T-cell (primary cell): Measurements from ENCODE around the gene MALAT1. TPM values are rescaled to one million over a fixed set of nuclear protein-coding genes. Genes with fewer than 3 reads are reported as not detected.

ENCODE experiments used
- ATAC-seq, 4 experiments: fragments of 200-7000 bp in 3 of 4; fragments of 150-1000 bp in 1 of 4; cut with Tn5 transposase; replicated peaks in 1 of 4; 1 replicate in 3 of 4; 2 replicates in 1 of 4; pipeline ENCODE4 v1.10.0; 2021; ENCODE audit warnings: moderate library complexity in 3 of 4, mild to moderate bottlenecking in 2 of 4, moderate number of reproducible peaks in 1 of 4
- CTCF ChIA-PET, 2 donors: fragments of 300-600 bp; sonication (Branson Sonifier 250); formaldehyde crosslinking; loops; one replicate each; lab custom pipeline; 2022; ENCODE audit warnings: antibody characterized with exemption in 2 of 2; lab: Charles Lee
- POLR2A ChIA-PET, 2 donors: fragments of 300-600 bp; sonication (Branson Sonifier 250); formaldehyde crosslinking; loops; one replicate each; lab custom pipeline; 2022; ENCODE audit warnings: antibody characterized with exemption in 2 of 2; lab: Charles Lee
- DNase-seq, 35 experiments: peaks; one replicate each; pipeline versions ENCODE4 v3.0.0 to v3.0.0-alpha.2; 2013 to 2023
- H3K27ac ChIP-seq: one replicate; pipeline ENCODE4 v1.5.1; 2013; ENCODE audit warnings: low read length
- H3K27me3 ChIP-seq, 2 experiments: replicated peaks in 1 of 2; 1 replicate in 1 of 2; 2 replicates in 1 of 2; pipeline versions ENCODE4 v1.6.1 to v1.7.0; 2013; ENCODE audit warnings: low read length in 1 of 2, mixed read lengths in 1 of 2; ENCODE audit not compliant: control insufficient read depth in 2 of 2, insufficient read depth in 2 of 2; ENCODE audit errors: extremely low read depth in 1 of 2
- H3K36me3 ChIP-seq, 2 donors: 1 replicate in 1 of 2; 2 replicates in 1 of 2; pipeline versions ENCODE4 v1.6.1 to v1.7.0; 2013; ENCODE audit warnings: low read length in 1 of 2; ENCODE audit not compliant: control insufficient read depth in 2 of 2, insufficient read depth in 1 of 2; ENCODE audit errors: extremely low read depth in 1 of 2
- H3K4me1 ChIP-seq, 2 experiments: 1 replicate in 1 of 2; 2 replicates in 1 of 2; pipeline versions ENCODE4 v1.6.1 to v1.7.0; 2013; ENCODE audit warnings: low read length in 2 of 2, mixed read lengths in 1 of 2; ENCODE audit not compliant: insufficient read depth in 2 of 2, control insufficient read depth in 1 of 2; ENCODE audit errors: extremely low read depth in 1 of 2
- H3K4me3 ChIP-seq, 2 donors: 1 replicate in 1 of 2; 2 replicates in 1 of 2; pipeline versions ENCODE4 v1.5.1 to v1.7.0; 2013; ENCODE audit warnings: mild to moderate bottlenecking in 2 of 2, low read length in 1 of 2, moderate library complexity in 1 of 2; ENCODE audit not compliant: control insufficient read depth in 1 of 2; ENCODE audit errors: extremely low read depth in 1 of 2
- H3K9me3 ChIP-seq: 2 replicates; pipeline ENCODE4 v1.7.0; 2013
- H3K27ac Mint-ChIP-seq, 2 donors: one replicate each; pipeline ENCODE4 v1.8.0; 2020 to 2021; ENCODE audit warnings: mild to moderate bottlenecking in 2 of 2, mixed read lengths in 2 of 2
- H3K27me3 Mint-ChIP-seq, 2 donors: one replicate each; pipeline ENCODE4 v1.8.0; 2021 to 2022; ENCODE audit warnings: mixed read lengths in 2 of 2
- H3K36me3 Mint-ChIP-seq: one replicate; pipeline ENCODE4 v1.8.0; 2021; ENCODE audit warnings: mixed read lengths
- H3K4me1 Mint-ChIP-seq, 3 donors: one replicate each; pipeline ENCODE4 v1.8.0; 2020 to 2022; ENCODE audit warnings: mixed read lengths in 3 of 3, mild to moderate bottlenecking in 1 of 3
- H3K4me3 Mint-ChIP-seq, 3 donors: one replicate each; pipeline ENCODE4 v1.8.0; 2020 to 2022; ENCODE audit warnings: mild to moderate bottlenecking in 3 of 3, mixed read lengths in 3 of 3, moderate library complexity in 3 of 3
- H3K9me3 Mint-ChIP-seq, 3 donors: one replicate each; pipeline ENCODE4 v1.8.0; 2020 to 2022; ENCODE audit warnings: mixed read lengths in 3 of 3
- WGBS: methylation state at CpG from one replicate; pipeline ENCODE4 v1.1.5; 2013; ENCODE audit warnings: missing lambda C conversion rate; ENCODE audit not compliant: insufficient coverage; 5-methylcytosine and 5-hydroxymethylcytosine counted together
- total RNA-seq, 35 experiments: library from RNA in 6 of 35; stranded (reverse) in 6 of 35; fragments of 120-200 nt in 1 of 35; gene quantifications; one replicate each; pipeline versions ENCODE4 v1.2.1 to v1.2.4 and lab custom pipeline; 2013 to 2026

Gene MALAT1
- total RNA-seq, 5 donors from 2014 or later (not counting 1 experiment from before 2014, with no cell fraction given), result 21,382 to 33,585 (median 22,045) TPM

DNA sequence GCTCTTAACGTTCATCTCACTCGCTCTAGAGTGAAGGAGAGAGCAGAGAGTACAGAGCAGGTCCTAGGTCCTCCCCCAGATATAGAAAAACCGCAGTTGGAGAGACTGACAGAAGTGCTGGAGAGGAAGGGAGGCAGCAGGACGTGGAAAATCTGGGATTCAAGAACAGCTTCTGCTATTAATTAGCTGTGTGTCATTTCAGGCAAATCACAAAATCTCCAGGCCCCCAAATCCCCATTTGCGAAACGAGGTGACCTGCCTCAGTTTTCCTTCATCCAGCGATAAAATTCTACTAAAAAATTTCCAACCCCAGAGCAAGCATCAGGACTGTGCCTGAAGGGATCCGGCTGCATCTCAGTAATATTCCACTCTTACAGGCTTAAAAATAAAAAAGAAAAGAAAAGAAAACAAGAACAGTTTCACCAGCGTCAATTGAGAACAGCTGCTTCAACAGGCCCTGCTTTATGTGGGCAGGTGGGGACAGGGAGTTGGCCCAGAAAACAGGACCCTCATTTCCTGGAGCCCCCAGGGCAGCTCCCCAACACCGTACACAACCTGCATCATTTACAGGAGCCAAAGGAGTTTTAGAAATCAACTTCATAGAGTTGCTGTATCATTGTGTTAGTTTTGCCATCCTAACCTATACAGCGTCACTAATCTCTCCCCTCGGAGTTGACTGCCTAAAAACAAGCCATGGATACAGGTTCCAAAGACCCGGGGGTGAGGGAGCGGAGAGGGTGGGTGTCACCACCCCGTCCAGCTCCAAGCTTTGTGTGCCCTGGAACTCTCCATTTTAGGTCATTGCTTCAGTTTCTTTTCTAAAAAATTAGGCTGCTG lies 2.3 kb upstream of the MALAT1 start:
- no peak overlapping the region for H3K4me3 Mint-ChIP-seq
- H3K36me3 ChIP-seq, result peaks cover 0 to 9% of the 10 kb centered on the region in 2 donors
- ATAC-seq (peak in 2 of 4 experiments; percentile 2 to 7), DNase-seq (peak in 1 of 35 experiments; percentile 58)
- H3K27ac ChIP-seq, result peak overlapping the region; percentile 96
- POLR2A ChIA-PET, result interaction anchor here (0.6 to 7.8 kb wide), 14 partner anchors 8 to 315 kb away, joined by 3 to 306 read pairs (median 37); partner anchors contain the start of genes NEAT1 (in 2 of the 2) and CAPN1 (in 1 of the 2)
- H3K27me3 ChIP-seq, result no peaks in the 10 kb centered on the region
- H3K9me3 ChIP-seq, result no peaks in the 10 kb centered on the region
- no peaks in the 10 kb centered on the region for H3K27me3 Mint-ChIP-seq
- no peaks in the 10 kb centered on the region for H3K9me3 Mint-ChIP-seq
- H3K27ac Mint-ChIP-seq, result no peak overlapping the region
- peaks cover 8 to 26% of the 10 kb centered on the region in 2 experiments for H3K4me1 ChIP-seq
- H3K4me1 Mint-ChIP-seq, result peaks cover 23 to 34% (median 28%) of the 10 kb centered on the region in 3 donors
- peak overlapping the region; percentile 38 to 58 for H3K4me3 ChIP-seq
- 63% methylated on average over 8 of the region's 15 CpGs for whole genome bisulfite sequencing
- no peaks in the 10 kb centered on the region for H3K36me3 Mint-ChIP-seq
- CTCF ChIA-PET, result interaction anchor here (0.6 to 5.3 kb wide), 11 partner anchors 11 to 816 kb away, joined by 3 to 39 read pairs (median 5); no protein-coding TSS in a partner anchor

- Histone ChIP-seq H3K9me3 (no peaks in the 10 kb centered on the region), H3K27me3 (no peaks in the 10 kb centered on the region), H3K4me3 (peak overlapping the region; percentile 79 to 100), H3K36me3 (peaks cover 0 to 18% of the 10 kb centered on the region in 2 donors), H3K4me1 (peaks cover 11 to 26% of the 10 kb centered on the region in 2 experiments), H3K27ac (peak overlapping the region; percentile 97)
- under 1% methylated on average over 61 of the region's 61 CpGs for WGBS
- POLR2A ChIA-PET, result interaction anchor here (0.6 to 7.8 kb wide), 16 partner anchors 7 to 719 kb away, joined by 3 to 306 read pairs (median 18); partner anchors contain the start of genes NEAT1 (in 2 of the 2), CAPN1 (in 1 of the 2) and SF1 (in 1 of the 2)
- Mint-ChIP-seq H3K36me3 (no peaks in the 10 kb centered on the region), H3K27me3 (no peaks in the 10 kb centered on the region), H3K27ac (no peak overlapping the region), H3K9me3 (no peaks in the 10 kb centered on the region), H3K4me1 (peaks cover 22 to 29% (median 28%) of the 10 kb centered on the region in 3 donors), H3K4me3 (no peak overlapping the region)
- DNase-seq (peak; percentile 93 to 99 (median 97)), ATAC-seq (peak; percentile 78 to 87 (median 82))
- CTCF ChIA-PET, result interaction anchor here in 1 of 2 donors (0.7 to 5.3 kb wide), 8 partner anchors 10 to 815 kb away, joined by 3 to 39 read pairs (median 13); no protein-coding TSS in a partner anchor
These were observed 1.5 kb upstream of the MALAT1 start for GRCh38 chr11:65497141-65498041.

- ATAC-seq, result peak; percentile 5 to 23 (median 14)
- ChIA-PET POLR2A (interaction anchor here (0.6 to 7.8 kb wide), 30 partner anchors 8 to 1903 kb away, joined by 3 to 306 read pairs (median 8); partner anchors contain the start of genes NEAT1 (in 2 of the 2), FRMD8 (in 1 of the 2), PCNX3 (in 1 of the 2) and RAB1B (in 1 of the 2)), CTCF (interaction anchor here in 1 of 2 donors (0.5 to 5.3 kb wide), 9 partner anchors 9 to 638 kb away, joined by 3 to 39 read pairs (median 11); no protein-coding TSS in a partner anchor)
- no peaks in the 10 kb centered on the region for H3K9me3 Mint-ChIP-seq
- no peaks in the 10 kb centered on the region for H3K36me3 Mint-ChIP-seq
- 1% methylated on average over 21 of the region's 24 CpGs for WGBS
- Histone ChIP-seq H3K4me3 (peak overlapping the region; percentile 79 to 100), H3K9me3 (no peaks in the 10 kb centered on the region), H3K27ac (peak overlapping the region; percentile 97), H3K27me3 (no peaks in the 10 kb centered on the region), H3K36me3 (peaks cover 0 to 25% of the 10 kb centered on the region in 2 donors), H3K4me1 (peaks cover 14 to 26% of the 10 kb centered on the region in 2 experiments)
- no peak overlapping the region for H3K4me3 Mint-ChIP-seq
- no peak overlapping the region for H3K27ac Mint-ChIP-seq
- peak in 31 of 35 experiments; percentile 29 to 81 (median 55) for DNase-seq
- no peaks in the 10 kb centered on the region for H3K27me3 Mint-ChIP-seq
- H3K4me1 Mint-ChIP-seq, result peaks cover 21 to 33% (median 25%) of the 10 kb centered on the region in 3 donors
These were observed 661 bp upstream of the MALAT1 start for GRCh38 chr11:65498042-65498726.

GRCh38 chr11:65498727-65498976 lies 193 bp upstream of the MALAT1 start:
- Histone ChIP-seq H3K4me3 (peak overlapping the region; percentile 79 to 100), H3K36me3 (peaks cover 0 to 30% of the 10 kb centered on the region in 2 donors), H3K4me1 (peaks cover 17 to 26% of the 10 kb centered on the region in 2 experiments), H3K27ac (peak overlapping the region; percentile 97), H3K9me3 (no peaks in the 10 kb centered on the region), H3K27me3 (no peaks in the 10 kb centered on the region)
- Mint-ChIP-seq H3K9me3 (no peaks in the 10 kb centered on the region), H3K36me3 (peaks cover 3% of the 10 kb centered on the region), H3K4me1 (peaks cover 21 to 37% (median 27%) of the 10 kb centered on the region in 3 donors), H3K4me3 (no peak overlapping the region), H3K27me3 (no peaks in the 10 kb centered on the region), H3K27ac (no peak overlapping the region)
- no CpG with 5 or more reads among the region's 6 CpGs for WGBS
- CTCF ChIA-PET, result interaction anchor here in 1 of 2 donors (0.5 to 5.3 kb wide), 9 partner anchors 8 to 638 kb away, joined by 3 to 39 read pairs (median 11); no protein-coding TSS in a partner anchor
- ATAC-seq (no peak), DNase-seq (no peak)
- POLR2A ChIA-PET, result interaction anchor here (0.5 to 7.8 kb wide), 34 partner anchors 9 to 1902 kb away, joined by 3 to 306 read pairs (median 5); partner anchors contain the start of genes NEAT1 (in 2 of the 2), FRMD8 (in 1 of the 2), PCNX3 (in 1 of the 2) and RAB1B (in 1 of the 2)

DNA sequence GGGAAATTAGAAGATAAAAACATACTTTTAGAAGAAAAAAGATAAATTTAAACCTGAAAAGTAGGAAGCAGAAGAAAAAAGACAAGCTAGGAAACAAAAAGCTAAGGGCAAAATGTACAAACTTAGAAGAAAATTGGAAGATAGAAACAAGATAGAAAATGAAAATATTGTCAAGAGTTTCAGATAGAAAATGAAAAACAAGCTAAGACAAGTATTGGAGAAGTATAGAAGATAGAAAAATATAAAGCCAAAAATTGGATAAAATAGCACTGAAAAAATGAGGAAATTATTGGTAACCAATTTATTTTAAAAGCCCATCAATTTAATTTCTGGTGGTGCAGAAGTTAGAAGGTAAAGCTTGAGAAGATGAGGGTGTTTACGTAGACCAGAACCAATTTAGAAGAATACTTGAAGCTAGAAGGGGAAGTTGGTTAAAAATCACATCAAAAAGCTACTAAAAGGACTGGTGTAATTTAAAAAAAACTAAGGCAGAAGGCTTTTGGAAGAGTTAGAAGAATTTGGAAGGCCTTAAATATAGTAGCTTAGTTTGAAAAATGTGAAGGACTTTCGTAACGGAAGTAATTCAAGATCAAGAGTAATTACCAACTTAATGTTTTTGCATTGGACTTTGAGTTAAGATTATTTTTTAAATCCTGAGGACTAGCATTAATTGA lies 1.0 kb downstream of the MALAT1 start:
- peak overlapping the region; percentile 79 to 100 for H3K4me3 ChIP-seq
- no peak overlapping the region for H3K27ac Mint-ChIP-seq
- no peaks in the 10 kb centered on the region for H3K27me3 Mint-ChIP-seq
- no peak for ATAC-seq
- H3K36me3 Mint-ChIP-seq, result peaks cover 15% of the 10 kb centered on the region
- DNase-seq, result peak in 1 of 35 experiments; percentile 32
- 0% methylated on average over 2 of the region's 3 CpGs for WGBS
- peak overlapping the region; percentile 97 for H3K27ac ChIP-seq
- CTCF ChIA-PET, result interaction anchor here (0.6 to 5.3 kb wide), 16 partner anchors 7 to 118 kb away, joined by 3 to 39 read pairs (median 5); partner anchors contain the start of gene NEAT1 (in 1 of the 2)
- peaks cover 27 to 29% of the 10 kb centered on the region in 2 experiments for H3K4me1 ChIP-seq
- H3K27me3 ChIP-seq, result no peaks in the 10 kb centered on the region
- no peaks in the 10 kb centered on the region for H3K9me3 ChIP-seq
- POLR2A ChIA-PET, result interaction anchor here (0.5 to 7.8 kb wide), 40 partner anchors 8 to 690 kb away, joined by 3 to 306 read pairs (median 5); partner anchors contain the start of genes NEAT1 (in 2 of the 2), FRMD8 (in 1 of the 2), PCNX3 (in 1 of the 2) and SCYL1 (in 1 of the 2)
- H3K4me3 Mint-ChIP-seq, result no peak overlapping the region
- H3K36me3 ChIP-seq, result peaks cover 0 to 42% of the 10 kb centered on the region in 2 donors
- H3K4me1 Mint-ChIP-seq, result peaks cover 24 to 49% (median 33%) of the 10 kb centered on the region in 3 donors
- H3K9me3 Mint-ChIP-seq, result no peaks in the 10 kb centered on the region
